GM20000 (cell line): ENCODE measurements around the gene DNAJA2.
"Not testable (repeated sequence)": the region's sequence is repeated elsewhere in the genome, so short reads cannot be mapped to it uniquely, and the experiment has no call there.

Source experiments
- DNase-seq: peaks from one replicate; pipeline ENCODE4 v3.0.0; 2012; ENCODE audit warnings: low spot score
- CTCF ChIP-seq: IDR thresholded peaks from 2 replicates; pipeline ENCODE4 v1.5.1; 2012; ENCODE audit warnings: mild to moderate bottlenecking, control low read depth; ENCODE audit errors: extremely low read depth, missing control alignments

DNAJA2 gene

GRCh38 chr16:46973207-46973995 is at the start of gene DNAJA2:
TSS of gene DNAJA2 (minus strand) at chr16:46973674. CDS start at chr16:46973572, 102 bp downstream.
- peak; percentile 97 for DNase-seq
- no peak for TF ChIP-seq CTCF

- TF ChIP-seq CTCF: no peak
- no peak for DNase-seq
Observed at GRCh38 chr16:47019568-47019967, 46.1 kb upstream of the DNAJA2 start.

- DNase-seq: peak; percentile 93
- peak; percentile 40 for TF ChIP-seq CTCF
Observed at GRCh38 chr16:47018223-47018891, 44.9 kb upstream of the DNAJA2 start.

- no peak for TF ChIP-seq CTCF
- no peak for DNase-seq
Observed at GRCh38 chr16:47017636-47018035, 44.2 kb upstream of the DNAJA2 start.

GRCh38 chr16:47016700-47017133 is 43.2 kb upstream of the DNAJA2 start:
- peak; percentile 81 for DNase-seq
- TF ChIP-seq CTCF: no peak

- no peak for TF ChIP-seq CTCF
- no peak for DNase-seq
Observed at GRCh38 chr16:47013910-47014309, 40.4 kb upstream of the DNAJA2 start.

- no peak for TF ChIP-seq CTCF
- DNase-seq: no peak
Observed at GRCh38 chr16:47013172-47013571, 39.7 kb upstream of the DNAJA2 start.

GRCh38 chr16:47010812-47011211 is 37.3 kb upstream of the DNAJA2 start:
- DNase-seq: not testable (repeated sequence)
